Esophagus muscularis mucosa (tissue), 4 donors: ENCODE results near the gene CD84.

ENCODE experiments used
- CTCF ChIP-seq, 3 experiments: fragments of 200-600 bp in 2 of 3; fragments of 450-650 bp in 1 of 3; sonication (generic) in 2 of 3; IDR thresholded peaks; one replicate each; pipeline ENCODE4 v1.5.1; 2017 to 2019; ENCODE audit warnings: antibody characterized with exemption in 3 of 3, mild to moderate bottlenecking in 2 of 3, moderate library complexity in 1 of 3
- EP300 ChIP-seq: sonication (generic); formaldehyde crosslinking; IDR thresholded peaks from one replicate; pipeline ENCODE4 v1.6.1; 2017; ENCODE audit warnings: antibody characterized with exemption
- POLR2A ChIP-seq: fragments of 450-650 bp; IDR thresholded peaks from one replicate; pipeline ENCODE4 v1.6.1; 2017; ENCODE audit warnings: antibody characterized with exemption, moderate library complexity, mild to moderate bottlenecking, low read depth
- POLR2AphosphoS5 ChIP-seq, 2 donors: sonication (generic); formaldehyde crosslinking; IDR thresholded peaks; one replicate each; pipeline ENCODE4 v1.6.1; 2017; ENCODE audit warnings: antibody characterized with exemption in 2 of 2

DNA sequence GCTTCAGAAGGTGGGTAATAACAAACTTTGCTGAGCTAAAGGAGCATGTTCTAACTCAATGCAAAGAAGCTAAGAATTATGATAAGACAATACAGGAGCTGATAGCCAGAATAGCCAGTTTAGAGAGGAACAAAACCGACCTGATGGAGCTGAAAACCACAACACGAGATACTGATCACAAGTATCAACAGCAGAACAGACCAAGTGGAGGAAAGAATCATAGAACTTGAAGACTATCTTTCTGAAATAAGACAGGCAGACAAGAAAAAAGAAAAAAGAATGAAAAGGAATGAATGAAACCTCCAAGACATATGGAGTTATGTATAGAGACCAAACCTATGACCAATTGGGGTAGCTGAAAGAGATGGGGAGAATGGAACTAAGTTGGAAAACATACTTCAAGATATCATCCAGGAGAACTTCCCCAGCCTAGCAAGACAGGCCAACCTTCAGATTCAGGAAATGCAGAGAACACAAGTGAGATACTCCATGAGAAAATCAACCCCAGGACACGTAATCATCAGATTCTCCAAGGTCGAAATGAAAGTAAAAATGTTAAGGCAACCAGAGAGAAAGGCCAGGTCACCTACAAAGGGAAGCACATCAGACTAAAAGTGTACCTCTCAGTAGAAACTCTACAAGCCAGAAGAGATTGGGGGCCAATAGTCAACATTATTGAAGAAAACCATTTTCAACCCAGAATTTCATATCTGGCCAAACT, 20.5 kb downstream of the CD84 start:
- TF ChIP-seq CTCF (IDR thresholded peaks at IDR 0.05) (no peak), POLR2AphosphoS5 (IDR thresholded peaks at IDR 0.05) (no peak), POLR2A (no peak), EP300 (no peak)
